ENCODE data around the gene TCF3.

DNA sequence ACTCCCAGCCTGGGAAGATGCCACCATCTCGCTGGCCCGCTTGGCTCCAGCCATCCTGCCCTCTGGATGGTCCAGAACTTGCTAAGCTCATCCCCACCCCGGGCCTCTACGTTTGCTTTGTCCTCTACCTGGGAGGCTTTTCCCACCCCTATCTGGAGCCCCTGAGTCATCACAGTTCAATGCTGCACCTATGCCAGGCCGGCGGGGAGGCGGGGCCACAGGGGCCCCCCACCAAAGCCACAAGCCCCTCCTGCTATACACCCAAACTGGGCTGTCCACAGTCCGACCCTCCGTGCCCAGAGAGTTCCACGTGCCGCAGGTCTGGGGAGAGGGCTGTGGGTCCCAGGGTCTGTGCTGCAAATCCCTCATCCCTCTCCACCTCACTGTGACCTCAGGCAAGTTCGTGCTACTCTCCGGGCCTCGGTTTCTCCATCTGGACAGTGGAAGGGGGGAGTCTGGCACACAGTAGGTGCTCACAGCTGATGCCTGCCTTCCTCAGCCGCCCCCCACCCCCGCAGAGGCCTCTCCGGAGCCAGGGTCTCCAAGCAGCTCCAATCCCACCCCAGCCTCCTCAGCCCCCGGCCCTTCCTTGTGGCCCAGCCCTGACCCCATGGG, 1.9 kb upstream of the TCF3 start:
- TF ChIP-seq, protein P1, sequence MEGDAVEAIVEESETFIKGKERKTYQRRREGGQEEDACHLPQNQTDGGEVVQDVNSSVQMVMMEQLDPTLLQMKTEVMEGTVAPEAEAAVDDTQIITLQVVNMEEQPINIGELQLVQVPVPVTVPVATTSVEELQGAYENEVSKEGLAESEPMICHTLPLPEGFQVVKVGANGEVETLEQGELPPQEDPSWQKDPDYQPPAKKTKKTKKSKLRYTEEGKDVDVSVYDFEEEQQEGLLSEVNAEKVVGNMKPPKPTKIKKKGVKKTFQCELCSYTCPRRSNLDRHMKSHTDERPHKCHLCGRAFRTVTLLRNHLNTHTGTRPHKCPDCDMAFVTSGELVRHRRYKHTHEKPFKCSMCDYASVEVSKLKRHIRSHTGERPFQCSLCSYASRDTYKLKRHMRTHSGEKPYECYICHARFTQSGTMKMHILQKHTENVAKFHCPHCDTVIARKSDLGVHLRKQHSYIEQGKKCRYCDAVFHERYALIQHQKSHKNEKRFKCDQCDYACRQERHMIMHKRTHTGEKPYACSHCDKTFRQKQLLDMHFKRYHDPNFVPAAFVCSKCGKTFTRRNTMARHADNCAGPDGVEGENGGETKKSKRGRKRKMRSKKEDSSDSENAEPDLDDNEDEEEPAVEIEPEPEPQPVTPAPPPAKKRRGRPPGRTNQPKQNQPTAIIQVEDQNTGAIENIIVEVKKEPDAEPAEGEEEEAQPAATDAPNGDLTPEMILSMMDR (IDR thresholded peaks at IDR 0.05 in 2 of 3, conservative IDR thresholded peaks at IDR 0.05 in 1 of 3; ENCODE audit: borderline replicate concordance in 1 of 3, insufficient read depth in 1 of 3, low read depth in 2 of 3, low read length in 2 of 3): no peak
- TF ChIP-seq POLR2A (IDR thresholded peaks at IDR 0.05; ENCODE audit: borderline replicate concordance, extremely low read depth, insufficient read depth, insufficient read length) (no peak), ZNF274 (IDR thresholded peaks at IDR 0.05; ENCODE audit: low read depth, low read length) (no peak), EZH2 (IDR thresholded peaks at IDR 0.05) (no peak), EZH2phosphoT487 (IDR thresholded peaks at IDR 0.05; ENCODE audit: borderline replicate concordance) (no peak)

All from HCT116 (cell line).